AG09319 (cell line): ENCODE data around the gene MAFB.

Source experiments
- DNase-seq: peaks from one replicate; pipeline ENCODE4 v3.0.0-alpha.2; 2010; ENCODE audit warnings: low read depth; ENCODE audit errors: extremely low read depth
- CTCF ChIP-seq: IDR thresholded peaks from 2 replicates; pipeline ENCODE4 v1.5.1; 2011; ENCODE audit warnings: low read depth, mild to moderate bottlenecking, inconsistent platforms, low read length, moderate library complexity

Gene MAFB

GRCh38 chr20:40686434-40686882 is 2.6 kb downstream of the MAFB start:
- no peak for DNase-seq
- TF ChIP-seq CTCF, result no peak

GRCh38 chr20:40685349-40685748 is 3.7 kb downstream of the MAFB start:
- no peak for DNase-seq
- TF ChIP-seq CTCF, result no peak

GRCh38 chr20:40683894-40684268 is 5.2 kb downstream of the MAFB start:
- no peak for TF ChIP-seq CTCF
- no peak for DNase-seq

GRCh38 chr20:40683221-40683893 is 5.7 kb downstream of the MAFB start:
- no peak for DNase-seq
- no peak for TF ChIP-seq CTCF

GRCh38 chr20:40682104-40682981 is 6.7 kb downstream of the MAFB start:
- no peak for DNase-seq
- TF ChIP-seq CTCF, result no peak

GRCh38 chr20:40681684-40682083 is 7.4 kb downstream of the MAFB start:
- no peak for DNase-seq
- TF ChIP-seq CTCF, result no peak

- no peak for TF ChIP-seq CTCF
- DNase-seq, result no peak
These were observed 7.9 kb downstream of the MAFB start for GRCh38 chr20:40681165-40681564.
